Bone marrow (tissue), 2 donors: ENCODE measurements around the gene FUT7.

ENCODE experiments used
- DNase-seq, 2 donors: peaks; one replicate each; lab custom pipeline; 2025; lab: John Stamatoyannopoulos, UW

The FUT7 gene

GRCh38 chr9:137049544-137050449 lies 17.9 kb upstream of the FUT7 start:
- peak in 1 of 2 donors; percentile 44 for DNase-seq

- no peak for DNase-seq
These were observed 17.0 kb upstream of the FUT7 start for GRCh38 chr9:137048655-137049543.

GRCh38 chr9:137046088-137046787 lies 14.3 kb upstream of the FUT7 start, which contains the start of gene NPDC1:
Gene NPDC1 (minus strand): TSS chr9:137046177. CDS start chr9:137045989, 188 bp downstream.
- peak; percentile 40 to 43 for DNase-seq

- no peak for DNase-seq
These were observed 13.6 kb upstream of the FUT7 start for GRCh38 chr9:137045294-137046087.

GRCh38 chr9:137044502-137045177 lies 12.8 kb upstream of the FUT7 start:
- DNase-seq = no peak

GRCh38 chr9:137044037-137044436 lies 12.1 kb upstream of the FUT7 start:
- DNase-seq = no peak

- no peak for DNase-seq
These were observed 11.2 kb upstream of the FUT7 start for GRCh38 chr9:137042751-137043727.

GRCh38 chr9:137041124-137041523 lies 9.2 kb upstream of the FUT7 start:
- DNase-seq = no peak

GRCh38 chr9:137040568-137040967 lies 8.7 kb upstream of the FUT7 start:
- DNase-seq = no peak

- no peak for DNase-seq
These were observed 7.9 kb upstream of the FUT7 start for GRCh38 chr9:137039611-137040366.

- no peak for DNase-seq
These were observed 7.0 kb upstream of the FUT7 start for GRCh38 chr9:137038916-137039315.

- no peak for DNase-seq
These were observed 5.6 kb upstream of the FUT7 start for GRCh38 chr9:137037483-137037882.

- DNase-seq = no peak
These were observed 5.1 kb upstream of the FUT7 start for GRCh38 chr9:137037035-137037434.

- DNase-seq = no peak
These were observed 4.0 kb upstream of the FUT7 start for GRCh38 chr9:137035937-137036336.

- no peak for DNase-seq
These were observed 3.6 kb upstream of the FUT7 start for GRCh38 chr9:137035507-137035834.

GRCh38 chr9:137034709-137035506 lies 3.0 kb upstream of the FUT7 start:
- peak; percentile 55 to 79 for DNase-seq

- peak; percentile 59 to 69 for DNase-seq
These were observed 2.3 kb upstream of the FUT7 start for GRCh38 chr9:137034039-137034708.
